PFSK-1 (cell line): ENCODE results near the gene ALS2CL.

ENCODE experiments used
- POLR2AphosphoS5 ChIP-seq: IDR thresholded peaks from 2 replicates; pipeline ENCODE4 v1.6.1; 2012; ENCODE audit warnings: low read depth, mild to moderate bottlenecking, control low read depth, low read length, moderate library complexity
- TF ChIP-seq, protein P1 (sequence below), 2 experiments: IDR thresholded peaks; 2 replicates each; pipeline versions ENCODE4 v1.6.1 to v1.8.0; 2011 to 2012; ENCODE audit warnings: low read depth in 2 of 2, low read length in 2 of 2, control low read depth in 1 of 2, inconsistent platforms in 1 of 2, mild to moderate bottlenecking in 1 of 2, moderate library complexity in 1 of 2; ENCODE audit not compliant: insufficient read depth in 1 of 2

DNA sequence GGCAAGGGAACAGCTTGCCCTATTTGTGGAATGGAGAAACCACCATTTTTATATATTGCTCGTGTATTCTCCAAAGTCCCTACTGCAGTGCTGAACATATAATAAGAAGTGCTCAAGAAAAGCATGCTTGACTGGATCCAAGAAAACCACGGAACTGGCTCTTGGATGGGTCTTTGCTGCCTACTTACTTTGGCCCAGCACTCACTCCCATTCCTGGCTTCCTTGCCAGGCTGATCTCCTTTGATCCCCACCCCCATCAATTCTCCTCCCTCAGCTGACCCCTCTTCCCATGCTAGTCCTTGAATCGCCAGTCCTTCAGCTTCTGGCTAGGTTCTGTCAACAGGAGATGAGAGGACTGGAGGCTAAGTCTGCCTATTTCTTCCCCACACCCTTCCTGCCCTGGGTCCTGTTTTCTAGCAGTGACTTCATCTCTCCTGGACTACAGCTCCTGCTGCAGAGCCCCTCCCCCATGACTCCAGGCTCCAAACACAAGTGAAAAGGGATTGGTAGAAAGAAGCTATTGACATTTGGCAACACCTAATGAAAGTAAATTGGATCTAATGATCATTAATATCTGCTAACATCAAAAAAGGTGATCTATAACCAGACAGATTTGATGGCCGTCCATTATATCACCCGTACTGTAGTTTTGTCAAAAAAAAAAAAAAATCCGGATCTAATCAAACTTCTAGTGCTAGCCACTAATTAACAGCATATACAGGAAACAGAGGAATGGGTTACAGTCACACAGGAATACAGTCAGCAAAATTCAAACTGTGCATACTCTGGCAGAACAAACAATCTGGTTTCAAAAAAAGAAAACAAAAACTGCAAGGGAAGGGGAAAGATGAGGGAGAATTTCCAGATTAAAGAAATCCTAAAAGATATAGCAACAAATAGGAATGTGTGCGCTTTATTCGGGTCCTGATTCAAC lies 73.4 kb downstream of the ALS2CL start:
- no peak for TF ChIP-seq POLR2AphosphoS5
- TF ChIP-seq, protein P1, sequence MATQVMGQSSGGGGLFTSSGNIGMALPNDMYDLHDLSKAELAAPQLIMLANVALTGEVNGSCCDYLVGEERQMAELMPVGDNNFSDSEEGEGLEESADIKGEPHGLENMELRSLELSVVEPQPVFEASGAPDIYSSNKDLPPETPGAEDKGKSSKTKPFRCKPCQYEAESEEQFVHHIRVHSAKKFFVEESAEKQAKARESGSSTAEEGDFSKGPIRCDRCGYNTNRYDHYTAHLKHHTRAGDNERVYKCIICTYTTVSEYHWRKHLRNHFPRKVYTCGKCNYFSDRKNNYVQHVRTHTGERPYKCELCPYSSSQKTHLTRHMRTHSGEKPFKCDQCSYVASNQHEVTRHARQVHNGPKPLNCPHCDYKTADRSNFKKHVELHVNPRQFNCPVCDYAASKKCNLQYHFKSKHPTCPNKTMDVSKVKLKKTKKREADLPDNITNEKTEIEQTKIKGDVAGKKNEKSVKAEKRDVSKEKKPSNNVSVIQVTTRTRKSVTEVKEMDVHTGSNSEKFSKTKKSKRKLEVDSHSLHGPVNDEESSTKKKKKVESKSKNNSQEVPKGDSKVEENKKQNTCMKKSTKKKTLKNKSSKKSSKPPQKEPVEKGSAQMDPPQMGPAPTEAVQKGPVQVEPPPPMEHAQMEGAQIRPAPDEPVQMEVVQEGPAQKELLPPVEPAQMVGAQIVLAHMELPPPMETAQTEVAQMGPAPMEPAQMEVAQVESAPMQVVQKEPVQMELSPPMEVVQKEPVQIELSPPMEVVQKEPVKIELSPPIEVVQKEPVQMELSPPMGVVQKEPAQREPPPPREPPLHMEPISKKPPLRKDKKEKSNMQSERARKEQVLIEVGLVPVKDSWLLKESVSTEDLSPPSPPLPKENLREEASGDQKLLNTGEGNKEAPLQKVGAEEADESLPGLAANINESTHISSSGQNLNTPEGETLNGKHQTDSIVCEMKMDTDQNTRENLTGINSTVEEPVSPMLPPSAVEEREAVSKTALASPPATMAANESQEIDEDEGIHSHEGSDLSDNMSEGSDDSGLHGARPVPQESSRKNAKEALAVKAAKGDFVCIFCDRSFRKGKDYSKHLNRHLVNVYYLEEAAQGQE (IDR thresholded peaks at IDR 0.05; ENCODE audit: insufficient read depth in 1 of 2, low read depth in 2 of 2, low read length in 2 of 2), result no peak
